PC-9 (cell line): Measurements from ENCODE around the gene FARS2.

ENCODE experiments used
- EZH2 ChIP-seq: fragments of 200-600 bp; sonication (generic); IDR thresholded peaks from 2 replicates; pipeline ENCODE4 v1.8.0; 2017; ENCODE audit warnings: antibody characterized with exemption, low read depth
- TF ChIP-seq, protein P1 (sequence below): fragments of 200-600 bp; sonication (generic); conservative IDR thresholded peaks from 2 replicates; pipeline ENCODE4 v1.6.1; 2017; ENCODE audit warnings: mixed run types, antibody characterized with exemption, mild to moderate bottlenecking, moderate library complexity

DNA sequence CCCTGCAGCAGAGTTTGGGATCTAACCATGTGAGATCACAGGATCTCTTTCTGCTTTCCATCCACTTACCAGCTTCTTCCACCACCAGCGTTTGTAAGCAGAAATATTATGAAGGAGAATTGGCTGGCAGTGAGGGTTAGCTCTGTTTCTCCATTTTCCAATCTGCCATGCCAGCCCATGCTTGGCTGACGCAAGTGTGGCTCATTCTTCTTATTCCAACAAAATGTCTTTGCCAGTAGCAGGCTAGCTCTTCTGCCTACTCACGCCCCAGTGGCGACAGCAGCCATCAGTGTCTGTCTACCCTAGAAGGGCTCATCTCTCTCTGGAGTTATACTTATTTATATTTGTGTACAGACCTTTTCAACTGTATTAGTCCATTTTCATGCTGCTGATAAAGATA is 286.2 kb downstream of the FARS2 start:
- TF ChIP-seq EZH2 = no peak
- TF ChIP-seq, protein P1, sequence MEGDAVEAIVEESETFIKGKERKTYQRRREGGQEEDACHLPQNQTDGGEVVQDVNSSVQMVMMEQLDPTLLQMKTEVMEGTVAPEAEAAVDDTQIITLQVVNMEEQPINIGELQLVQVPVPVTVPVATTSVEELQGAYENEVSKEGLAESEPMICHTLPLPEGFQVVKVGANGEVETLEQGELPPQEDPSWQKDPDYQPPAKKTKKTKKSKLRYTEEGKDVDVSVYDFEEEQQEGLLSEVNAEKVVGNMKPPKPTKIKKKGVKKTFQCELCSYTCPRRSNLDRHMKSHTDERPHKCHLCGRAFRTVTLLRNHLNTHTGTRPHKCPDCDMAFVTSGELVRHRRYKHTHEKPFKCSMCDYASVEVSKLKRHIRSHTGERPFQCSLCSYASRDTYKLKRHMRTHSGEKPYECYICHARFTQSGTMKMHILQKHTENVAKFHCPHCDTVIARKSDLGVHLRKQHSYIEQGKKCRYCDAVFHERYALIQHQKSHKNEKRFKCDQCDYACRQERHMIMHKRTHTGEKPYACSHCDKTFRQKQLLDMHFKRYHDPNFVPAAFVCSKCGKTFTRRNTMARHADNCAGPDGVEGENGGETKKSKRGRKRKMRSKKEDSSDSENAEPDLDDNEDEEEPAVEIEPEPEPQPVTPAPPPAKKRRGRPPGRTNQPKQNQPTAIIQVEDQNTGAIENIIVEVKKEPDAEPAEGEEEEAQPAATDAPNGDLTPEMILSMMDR = no peak
